ENCODE results near the gene PICK1. TPM values are rescaled to one million over a fixed set of nuclear protein-coding genes. Genes with fewer than 3 reads are reported as not detected.

The PICK1 gene
- total RNA-seq, 6 donors from 2014 or later: 31.6 to 189 (median 50.3) TPM

DNA sequence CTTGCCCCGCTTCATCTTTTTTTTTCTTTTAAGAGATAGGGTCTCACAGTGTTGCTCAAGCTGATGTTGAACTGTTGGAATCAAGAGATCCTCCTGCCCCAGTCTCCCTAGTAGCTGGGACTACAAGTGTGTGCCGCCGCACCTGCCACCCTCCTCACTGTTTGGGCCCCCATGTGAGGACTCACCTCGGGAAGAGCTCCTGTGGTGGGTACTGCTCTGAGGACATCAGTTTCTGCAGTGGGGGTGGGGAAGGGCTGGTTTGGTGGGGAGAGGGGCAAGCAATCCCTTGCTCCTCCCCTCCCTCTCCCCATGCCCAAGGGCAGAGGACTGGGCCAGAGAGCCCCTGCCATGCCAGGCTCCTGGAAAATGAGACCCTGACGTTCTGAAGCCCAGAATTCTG is 28.3 kb downstream of the PICK1 start:
- 82 to 84% methylated on average over 4 to 5 of the region's 5 CpGs for WGBS, 2 donors
- Histone ChIP-seq H3K27me3 (peaks cover 0 to 34% (median 18%) of the 10 kb centered on the region in 4 donors), H3K36me3 (no peaks in the 10 kb centered on the region), H3K27ac (no peak overlapping the region), H3K4me3 (no peak overlapping the region), H3K9me3 (no peaks in the 10 kb centered on the region), H3K4me1 (peaks cover 31 to 40% (median 33%) of the 10 kb centered on the region in 4 donors)
- DNase-seq (no peak), ATAC-seq (ENCODE audit: low FRiP score in 2 of 2) (no peak)
- no peak for TF ChIP-seq EP300 (IDR thresholded peaks at IDR 0.05)

GRCh38 chr22:38086001-38086845 is 29.0 kb downstream of the PICK1 start:
- TF ChIP-seq POLR2AphosphoS5 (IDR thresholded peaks at IDR 0.05): no peak
- TF ChIP-seq POLR2A (IDR thresholded peaks at IDR 0.05): no peak
- no peak for TF ChIP-seq EP300 (IDR thresholded peaks at IDR 0.05)
- TF ChIP-seq, protein P1, sequence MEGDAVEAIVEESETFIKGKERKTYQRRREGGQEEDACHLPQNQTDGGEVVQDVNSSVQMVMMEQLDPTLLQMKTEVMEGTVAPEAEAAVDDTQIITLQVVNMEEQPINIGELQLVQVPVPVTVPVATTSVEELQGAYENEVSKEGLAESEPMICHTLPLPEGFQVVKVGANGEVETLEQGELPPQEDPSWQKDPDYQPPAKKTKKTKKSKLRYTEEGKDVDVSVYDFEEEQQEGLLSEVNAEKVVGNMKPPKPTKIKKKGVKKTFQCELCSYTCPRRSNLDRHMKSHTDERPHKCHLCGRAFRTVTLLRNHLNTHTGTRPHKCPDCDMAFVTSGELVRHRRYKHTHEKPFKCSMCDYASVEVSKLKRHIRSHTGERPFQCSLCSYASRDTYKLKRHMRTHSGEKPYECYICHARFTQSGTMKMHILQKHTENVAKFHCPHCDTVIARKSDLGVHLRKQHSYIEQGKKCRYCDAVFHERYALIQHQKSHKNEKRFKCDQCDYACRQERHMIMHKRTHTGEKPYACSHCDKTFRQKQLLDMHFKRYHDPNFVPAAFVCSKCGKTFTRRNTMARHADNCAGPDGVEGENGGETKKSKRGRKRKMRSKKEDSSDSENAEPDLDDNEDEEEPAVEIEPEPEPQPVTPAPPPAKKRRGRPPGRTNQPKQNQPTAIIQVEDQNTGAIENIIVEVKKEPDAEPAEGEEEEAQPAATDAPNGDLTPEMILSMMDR (IDR thresholded peaks at IDR 0.05): no peak
- H3K36me3 ChIP-seq: no peaks in the 10 kb centered on the region
- 90 to 91% methylated on average over 5 to 23 of the region's 25 CpGs for whole genome bisulfite sequencing, 2 donors
- no peak overlapping the region for H3K4me3 ChIP-seq
- ATAC-seq (ENCODE audit: low FRiP score in 2 of 2) (no peak), DNase-seq (peak in 1 of 2 donors; percentile 72)
- no peaks in the 10 kb centered on the region for H3K9me3 ChIP-seq
- H3K27ac ChIP-seq: no peak overlapping the region
- H3K4me1 ChIP-seq: peaks cover 24 to 33% (median 26%) of the 10 kb centered on the region in 4 donors
- H3K27me3 ChIP-seq: peaks cover 0 to 28% (median 16%) of the 10 kb centered on the region in 4 donors

DNA sequence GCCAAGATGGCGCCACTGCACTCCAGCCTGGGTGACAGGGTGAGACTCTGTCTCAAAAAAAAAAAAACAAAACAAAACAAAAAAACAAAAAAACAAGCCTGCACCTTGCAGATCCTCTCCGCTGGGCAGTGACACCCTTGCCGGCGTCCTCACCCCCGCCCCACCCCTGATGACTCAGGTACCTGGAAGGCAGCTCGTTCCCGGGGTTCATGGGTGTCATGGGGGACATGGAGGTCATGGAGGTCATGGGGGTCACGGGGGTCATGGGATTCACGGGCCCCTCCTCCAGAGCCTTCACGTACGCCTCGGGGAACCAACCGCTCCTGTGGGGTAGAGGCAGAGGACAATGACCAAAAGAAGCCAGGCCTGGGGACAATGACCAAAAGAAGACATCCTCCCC is 29.7 kb downstream of the PICK1 start:
- Histone ChIP-seq H3K4me1 (peaks cover 16 to 26% (median 20%) of the 10 kb centered on the region in 4 donors), H3K27ac (no peak overlapping the region), H3K9me3 (no peaks in the 10 kb centered on the region), H3K27me3 (peaks cover 0 to 23% (median 12%) of the 10 kb centered on the region in 4 donors), H3K36me3 (no peaks in the 10 kb centered on the region), H3K4me3 (no peak overlapping the region)
- TF ChIP-seq POLR2AphosphoS5 (IDR thresholded peaks at IDR 0.05) (no peak), POLR2A (IDR thresholded peaks at IDR 0.05) (no peak), EP300 (IDR thresholded peaks at IDR 0.05) (no peak)
- TF ChIP-seq, protein P1 (IDR thresholded peaks at IDR 0.05): no peak
- WGBS, 2 donors: 92 to 95% methylated on average over 13 of the region's 13 CpGs
- DNase-seq (peak in 1 of 2 donors; percentile 58), ATAC-seq (ENCODE audit: low FRiP score in 2 of 2) (no peak)

GRCh38 chr22:38087855-38088254 is 30.7 kb downstream of the PICK1 start:
- ATAC-seq (ENCODE audit: low FRiP score in 2 of 2) (no peak), DNase-seq (peak in 1 of 2 donors; percentile 70)
- 91 to 96% methylated on average over 12 of the region's 12 CpGs for WGBS, 2 donors
- Histone ChIP-seq H3K4me3 (no peak overlapping the region), H3K27ac (no peak overlapping the region), H3K9me3 (no peaks in the 10 kb centered on the region), H3K27me3 (peaks cover 0 to 14% (median 8%) of the 10 kb centered on the region in 4 donors), H3K4me1 (peaks cover 8 to 17% (median 11%) of the 10 kb centered on the region in 4 donors), H3K36me3 (no peaks in the 10 kb centered on the region)
- TF ChIP-seq POLR2A (IDR thresholded peaks at IDR 0.05): no peak
- TF ChIP-seq POLR2AphosphoS5 (IDR thresholded peaks at IDR 0.05): no peak
- no peak for TF ChIP-seq EP300 (IDR thresholded peaks at IDR 0.05)
- TF ChIP-seq, protein P1 (IDR thresholded peaks at IDR 0.05): no peak

DNA sequence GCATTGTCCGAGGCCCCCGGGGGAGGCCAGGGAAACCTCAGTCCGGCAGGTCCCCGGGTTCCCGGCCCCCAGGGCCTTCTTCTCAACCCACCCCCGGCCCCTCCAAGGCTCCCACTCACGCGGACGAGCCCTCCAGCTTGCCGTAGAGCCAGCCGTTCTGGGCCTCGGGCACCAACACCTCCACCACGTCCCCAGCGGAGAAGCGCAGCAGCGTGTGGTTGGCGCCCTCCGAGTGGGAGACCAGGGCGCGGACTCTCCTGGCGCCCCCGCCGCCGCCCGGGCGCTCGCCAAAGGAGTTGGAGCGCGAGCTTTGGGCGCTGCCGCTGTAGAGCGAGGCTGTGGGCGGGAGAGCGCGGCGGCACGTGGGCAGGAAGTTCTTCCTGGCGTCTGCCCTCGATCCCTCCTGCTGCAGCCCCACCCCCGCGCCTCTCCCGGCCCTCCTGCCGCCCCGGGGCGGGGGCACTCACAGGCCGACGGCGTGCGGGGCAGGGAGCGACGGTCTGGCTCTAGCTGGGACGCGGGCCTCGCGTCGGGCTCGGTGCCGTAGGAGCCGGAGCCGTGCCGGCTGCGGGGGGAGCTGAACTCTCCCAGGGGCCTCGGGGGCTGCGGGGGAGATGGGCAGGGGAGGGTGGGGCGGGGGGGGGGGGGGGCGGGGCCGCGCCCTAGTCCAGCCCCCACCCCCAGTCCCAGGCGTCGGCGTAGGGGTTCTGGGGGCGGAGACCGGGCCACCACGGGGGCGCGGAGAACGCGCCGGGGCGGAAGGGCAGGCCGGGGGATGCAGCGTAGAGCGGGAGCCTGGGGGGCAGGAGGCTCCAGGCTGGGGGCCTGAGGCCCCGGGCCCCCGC is 31.6 kb downstream of the PICK1 start:
- WGBS, 2 donors: 29 to 62% methylated on average over 16 to 22 of the region's 85 CpGs
- peak in 1 of 2 donors; percentile 77 for ATAC-seq (ENCODE audit: low FRiP score in 2 of 2)
- no peak overlapping the region for H3K27ac ChIP-seq
- H3K27me3 ChIP-seq: peaks cover 0 to 12% (median 7%) of the 10 kb centered on the region in 4 donors
- H3K4me3 ChIP-seq: peak overlapping the region in 3 of 4 donors; percentile 20 to 33 (median 29)
- peaks cover 8 to 14% (median 11%) of the 10 kb centered on the region in 4 donors for H3K4me1 ChIP-seq
- no peaks in the 10 kb centered on the region for H3K36me3 ChIP-seq
- peak in 1 of 2 donors; percentile 84 for DNase-seq
- TF ChIP-seq EP300 (IDR thresholded peaks at IDR 0.05) (no peak), POLR2AphosphoS5 (IDR thresholded peaks at IDR 0.05) (no peak), POLR2A (IDR thresholded peaks at IDR 0.05) (no peak)
- TF ChIP-seq, protein P1 (IDR thresholded peaks at IDR 0.05): no peak
- no peaks in the 10 kb centered on the region for H3K9me3 ChIP-seq
